Chondrocyte (in vitro differentiated cells): ENCODE results near the gene GTF2F2. TPM values are rescaled to one million over a fixed set of nuclear protein-coding genes. Genes with fewer than 3 reads are reported as not detected.
A peak's percentile ranks its signal among the peaks of the same experiment; 100 is the strongest.

ENCODE experiments used
- DNase-seq: peaks from one replicate; pipeline ENCODE4 v3.0.0; 2021; ENCODE audit warnings: mixed read lengths, low spot score
- H3K27ac Mint-ChIP-seq: one replicate; pipeline ENCODE4 v1.8.0; 2021; ENCODE audit warnings: mild to moderate bottlenecking, moderate library complexity, mixed read lengths; ENCODE audit not compliant: unreplicated experiment
- H3K27me3 Mint-ChIP-seq: 2 replicates; pipeline ENCODE4 v1.8.0; 2021; ENCODE audit warnings: low read depth, mixed read lengths
- H3K36me3 Mint-ChIP-seq: 2 replicates; pipeline ENCODE4 v1.8.0; 2021; ENCODE audit warnings: low read depth, mixed read lengths
- H3K4me1 Mint-ChIP-seq: 2 replicates; pipeline ENCODE4 v1.8.0; 2021; ENCODE audit warnings: low read depth, mild to moderate bottlenecking, mixed read lengths
- H3K4me3 Mint-ChIP-seq: one replicate; pipeline ENCODE4 v1.8.0; 2021; ENCODE audit warnings: mild to moderate bottlenecking, moderate library complexity, mixed read lengths; ENCODE audit not compliant: unreplicated experiment
- H3K9me3 Mint-ChIP-seq: 2 replicates; pipeline ENCODE4 v1.8.0; 2021; ENCODE audit warnings: low read depth, mixed read lengths
- total RNA-seq: library from RNA; stranded (reverse); gene quantifications from 3 replicates; pipeline ENCODE4 v1.2.1, GENCODE V29; 2021
- TF ChIP-seq, protein P1 (sequence below): fragments of 200-600 bp; sonication (generic); IDR thresholded peaks from 2 replicates; pipeline ENCODE4 v1.5.0; 2021; ENCODE audit warnings: antibody characterized with exemption, mild to moderate bottlenecking, moderate library complexity

Gene GTF2F2
- total RNA-seq, 1 donor from 2014 or later: 15.6 TPM

DNA sequence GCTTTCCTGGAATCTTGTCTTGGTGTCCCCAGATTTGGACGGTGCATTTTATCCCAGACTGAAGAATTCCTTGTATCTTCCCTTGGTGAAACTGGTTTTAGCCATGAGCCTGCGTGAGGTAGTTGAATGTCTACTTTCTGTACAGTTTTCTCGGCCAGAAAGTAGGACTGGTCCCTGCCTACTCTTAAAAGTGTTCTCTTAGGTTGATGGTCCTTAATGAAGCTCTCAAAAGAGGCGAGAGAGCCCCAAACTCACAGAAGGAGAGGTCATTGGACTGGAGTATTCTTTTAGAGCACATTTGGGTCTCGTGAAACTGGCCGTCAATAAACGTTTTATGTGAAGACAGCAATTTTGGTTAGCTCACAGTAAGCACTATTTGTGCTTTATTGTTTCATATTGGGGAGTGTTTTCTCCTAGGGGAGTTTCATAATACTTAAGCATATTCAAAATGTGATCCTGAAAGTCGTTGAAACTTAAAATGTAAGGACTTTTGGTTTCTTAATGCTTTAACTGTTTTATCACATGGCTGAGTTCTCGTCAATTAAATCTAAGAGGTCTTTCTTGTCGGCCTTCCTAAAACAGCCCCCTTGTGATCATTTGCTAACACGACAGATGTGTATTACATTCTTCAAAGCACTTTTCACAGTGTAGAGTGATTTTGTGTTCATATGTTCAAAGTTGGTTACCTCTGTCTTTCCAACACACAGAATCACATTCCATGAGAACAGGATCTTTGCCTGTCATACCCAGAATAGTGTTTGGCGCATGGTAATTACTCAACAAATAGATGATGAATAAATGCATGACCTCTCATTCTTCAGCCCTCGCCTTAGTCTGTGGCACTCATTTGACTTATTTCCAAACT is 889 bp downstream of the GTF2F2 start:
- H3K27me3 Mint-ChIP-seq: no peaks in the 10 kb centered on the region
- no peak for DNase-seq
- H3K9me3 Mint-ChIP-seq: no peaks in the 10 kb centered on the region
- TF ChIP-seq, protein P1, sequence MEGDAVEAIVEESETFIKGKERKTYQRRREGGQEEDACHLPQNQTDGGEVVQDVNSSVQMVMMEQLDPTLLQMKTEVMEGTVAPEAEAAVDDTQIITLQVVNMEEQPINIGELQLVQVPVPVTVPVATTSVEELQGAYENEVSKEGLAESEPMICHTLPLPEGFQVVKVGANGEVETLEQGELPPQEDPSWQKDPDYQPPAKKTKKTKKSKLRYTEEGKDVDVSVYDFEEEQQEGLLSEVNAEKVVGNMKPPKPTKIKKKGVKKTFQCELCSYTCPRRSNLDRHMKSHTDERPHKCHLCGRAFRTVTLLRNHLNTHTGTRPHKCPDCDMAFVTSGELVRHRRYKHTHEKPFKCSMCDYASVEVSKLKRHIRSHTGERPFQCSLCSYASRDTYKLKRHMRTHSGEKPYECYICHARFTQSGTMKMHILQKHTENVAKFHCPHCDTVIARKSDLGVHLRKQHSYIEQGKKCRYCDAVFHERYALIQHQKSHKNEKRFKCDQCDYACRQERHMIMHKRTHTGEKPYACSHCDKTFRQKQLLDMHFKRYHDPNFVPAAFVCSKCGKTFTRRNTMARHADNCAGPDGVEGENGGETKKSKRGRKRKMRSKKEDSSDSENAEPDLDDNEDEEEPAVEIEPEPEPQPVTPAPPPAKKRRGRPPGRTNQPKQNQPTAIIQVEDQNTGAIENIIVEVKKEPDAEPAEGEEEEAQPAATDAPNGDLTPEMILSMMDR: peak; percentile 60
- peaks cover 8% of the 10 kb centered on the region for H3K4me1 Mint-ChIP-seq
- H3K27ac Mint-ChIP-seq: no peak overlapping the region
- no peak overlapping the region for H3K4me3 Mint-ChIP-seq
- H3K36me3 Mint-ChIP-seq: no peaks in the 10 kb centered on the region

- peaks cover 8% of the 10 kb centered on the region for H3K4me1 Mint-ChIP-seq
- H3K27ac Mint-ChIP-seq: no peak overlapping the region
- H3K9me3 Mint-ChIP-seq: no peaks in the 10 kb centered on the region
- no peaks in the 10 kb centered on the region for H3K27me3 Mint-ChIP-seq
- no peaks in the 10 kb centered on the region for H3K36me3 Mint-ChIP-seq
- no peak for DNase-seq
- no peak overlapping the region for H3K4me3 Mint-ChIP-seq
- TF ChIP-seq, protein P1: no peak
Measured at GRCh38 chr13:45122941-45123340, 2.6 kb downstream of the GTF2F2 start.

GRCh38 chr13:45132369-45133064 is 12.2 kb downstream of the GTF2F2 start:
- H3K4me1 Mint-ChIP-seq: peaks cover 10% of the 10 kb centered on the region
- no peak overlapping the region for H3K27ac Mint-ChIP-seq
- H3K4me3 Mint-ChIP-seq: no peak overlapping the region
- no peak for DNase-seq
- TF ChIP-seq, protein P1: no peak
- peaks cover 8% of the 10 kb centered on the region for H3K9me3 Mint-ChIP-seq
- no peaks in the 10 kb centered on the region for H3K27me3 Mint-ChIP-seq
- H3K36me3 Mint-ChIP-seq: no peaks in the 10 kb centered on the region

DNA sequence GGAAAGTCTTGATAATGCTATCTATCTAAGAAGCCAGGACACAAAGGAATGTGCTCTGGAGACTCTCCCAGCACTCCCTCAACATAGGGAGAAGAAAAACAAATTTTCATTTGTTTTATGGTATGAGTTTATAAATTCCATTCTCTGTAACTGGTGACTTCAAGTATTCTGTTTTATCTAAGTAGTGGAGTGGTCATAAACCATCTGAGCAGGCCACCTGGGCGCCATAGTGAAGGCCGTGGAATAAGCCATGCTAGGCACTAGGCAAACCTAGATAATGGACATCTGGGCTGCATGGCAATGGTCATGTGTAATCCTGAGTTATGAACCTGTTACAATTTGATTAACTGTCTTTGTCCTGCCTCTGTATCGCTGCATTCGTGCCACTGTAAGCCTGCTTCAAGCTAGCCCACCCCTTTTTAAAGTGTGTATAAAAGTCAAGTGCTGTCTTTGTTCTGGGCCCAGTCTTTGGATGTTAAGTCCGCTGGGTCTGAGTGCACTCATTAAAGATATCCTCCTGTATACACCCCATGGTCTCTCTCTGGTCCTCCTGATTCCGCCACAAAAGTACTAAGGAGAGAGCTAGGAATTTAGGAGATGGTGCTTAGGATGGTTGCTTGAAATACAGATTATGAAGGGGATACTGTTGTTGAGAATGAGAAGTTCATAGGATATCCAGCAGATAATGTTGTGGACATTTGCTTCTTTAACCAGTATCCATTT is 13.2 kb downstream of the GTF2F2 start:
- Mint-ChIP-seq H3K4me3 (no peak overlapping the region), H3K27me3 (no peaks in the 10 kb centered on the region), H3K27ac (no peak overlapping the region), H3K36me3 (peaks cover 5% of the 10 kb centered on the region), H3K9me3 (peaks cover 8% of the 10 kb centered on the region), H3K4me1 (peaks cover 10% of the 10 kb centered on the region)
- TF ChIP-seq, protein P1: no peak
- DNase-seq: no peak
